K562 (cell line): ENCODE measurements around the gene ALKBH3. TPM values are rescaled to one million over a fixed set of nuclear protein-coding genes. Genes with fewer than 3 reads are reported as not detected.

Source experiments
- ARID1B ChIP-seq: fragments of 450-650 bp; IDR thresholded peaks from 2 replicates; pipeline ENCODE4 v1.6.1; 2016; ENCODE audit warnings: antibody characterized with exemption, mild to moderate bottlenecking, inconsistent platforms
- CAMTA2 ChIP-seq: fragments of 250-450 bp; sonication (Bioruptor Pico); conservative IDR thresholded peaks from 2 replicates; pipeline ENCODE4 v1.5.1; 2022
- CGGBP1 ChIP-seq: fragments of 250-450 bp; sonication (Bioruptor Pico); IDR thresholded peaks from 2 replicates; pipeline ENCODE4 v1.9.0; 2021; ENCODE audit warnings: mild to moderate bottlenecking
- E2F8 ChIP-seq: fragments of 450-650 bp; IDR thresholded peaks from 2 replicates; pipeline ENCODE4 v1.7.1; 2018; ENCODE audit warnings: mild to moderate bottlenecking, low read depth; ENCODE audit not compliant: partially characterized antibody
- ESRRB ChIP-seq: fragments of 250-450 bp; sonication (Bioruptor Pico); IDR thresholded peaks from 2 replicates; pipeline ENCODE4 v1.5.0; 2020; ENCODE audit warnings: mild to moderate bottlenecking, moderate library complexity, borderline replicate concordance
- ETV6 ChIP-seq, 3 experiments: fragments of 150-350 bp in 1 of 3; sonication (generic) in 1 of 3; formaldehyde crosslinking in 1 of 3; IDR thresholded peaks; 2 replicates each; pipeline versions ENCODE4 v1.6.1 to v1.8.0; 2014 to 2022; ENCODE audit warnings: borderline replicate concordance in 2 of 3, low read depth in 2 of 3, antibody characterized with exemption in 1 of 3, low read length in 1 of 3, mild to moderate bottlenecking in 1 of 3, missing genetic modification reagents in 1 of 3
- MCM3 ChIP-seq: fragments of 450-650 bp; IDR thresholded peaks from 2 replicates; pipeline ENCODE4 v1.6.1; 2016
- NCOA1 ChIP-seq: fragments of 450-650 bp; IDR thresholded peaks from 2 replicates; pipeline ENCODE4 v1.6.1; 2016; ENCODE audit warnings: low read depth
- PHB ChIP-seq: fragments of 250-450 bp; sonication (Bioruptor Pico); IDR thresholded peaks from 2 replicates; pipeline ENCODE4 v1.5.0; 2021
- RCOR1 ChIP-seq, 2 experiments: IDR thresholded peaks; 2 replicates each; pipeline ENCODE4 v1.6.1; 2012; ENCODE audit warnings: low read depth in 2 of 2, low read length in 2 of 2, borderline replicate concordance in 1 of 2, improper control_type of control experiment in 1 of 2
- SAFB ChIP-seq: fragments of 200-400 bp; formaldehyde crosslinking; IDR thresholded peaks from 2 replicates; pipeline ENCODE4 v1.6.1; 2017; ENCODE audit warnings: low read depth, low read length, borderline replicate concordance
- TSC22D4 ChIP-seq: fragments of 450-650 bp; IDR thresholded peaks from 2 replicates; pipeline ENCODE4 v1.6.1; 2016; ENCODE audit warnings: missing genetic modification characterization, missing biosample characterization, control low read depth
- ZNF174 ChIP-seq: fragments of 250-450 bp; sonication (Bioruptor Pico); IDR thresholded peaks from 2 replicates; pipeline ENCODE4 v1.4.0; 2020; ENCODE audit warnings: mild to moderate bottlenecking
- ZNF395 ChIP-seq: fragments of 200-800 bp; sonication (Bioruptor generic); IDR thresholded peaks from 2 replicates; pipeline ENCODE4 v1.6.1; 2017; ENCODE audit warnings: missing genetic modification characterization, missing compliant biosample characterization
- ZNF586 ChIP-seq: fragments of 450-650 bp; formaldehyde crosslinking; conservative IDR thresholded peaks from 2 replicates; pipeline ENCODE4 v1.4.0; 2020; ENCODE audit warnings: mild to moderate bottlenecking, moderate library complexity
- ZNF655 ChIP-seq: fragments of 250-450 bp; sonication (Bioruptor Pico); IDR thresholded peaks from 2 replicates; pipeline ENCODE4 v1.5.0; 2021
- ZNF766 ChIP-seq: fragments of 200-800 bp; sonication (Bioruptor generic); conservative IDR thresholded peaks from 2 replicates; pipeline ENCODE4 v1.6.1; 2016; ENCODE audit warnings: missing genetic modification characterization, missing compliant biosample characterization
- polyA plus RNA-seq, 8 experiments: library from polyadenylated mRNA; depleted of rRNA in 4 of 8; stranded (reverse) in 5 of 8; unstranded in 3 of 8; fragments of >200 nt; fragmentation: Nextera tagmentation in 2 of 8; fragmentation: Illumina TruSeq in 1 of 8; extraction: Ambion mirVana in 2 of 8; extraction: Trizol in 1 of 8; gene quantifications; 2 replicates each; pipeline versions ENCODE4 v1.2.1 to v1.2.3, GENCODE V29; 2011 to 2014; ENCODE audit warnings: inconsistent platforms in 1 of 8, missing spikeins in 1 of 8
- total RNA-seq, 7 experiments: library from RNA; depleted of rRNA in 6 of 7; stranded (reverse); fragments of >200 nt in 6 of 7; fragmentation: Illumina TruSeq in 2 of 7; extraction: Trizol in 2 of 7; gene quantifications; 2 replicates each; pipeline versions ENCODE4 v1.2.1 to v1.2.3, GENCODE V29; 2011 to 2021; ENCODE audit warnings: low replicate concordance in 1 of 7

The ALKBH3 gene
- total and polyA plus RNA-seq, 9 of the 15 experiments (the other 6 are each of a cell fraction or from before 2014, with no cell fraction given): 16.0 to 49.9 (median 36.5) TPM

- TF ChIP-seq ZNF655 (CRISPR knock-in tag) (no peak), ARID1B (peak; percentile 98), ZNF766 (CRISPR knock-in tag) (peak; percentile 95), ZNF586 (CRISPR knock-in tag) (peak; percentile 83; the same call in 1 of the 2 replicates), E2F8 (peak; percentile 36), ETV6 (IDR thresholded peaks at IDR 0.05; ENCODE audit: borderline replicate concordance in 1 of 2, low read depth in 2 of 2, low read length in 1 of 2) (no peak), ETV6 (CRISPR knock-in tag; IDR thresholded peaks at IDR 0.05; ENCODE audit: borderline replicate concordance) (no peak), CAMTA2 (CRISPR knock-in tag) (no peak), RCOR1 (IDR thresholded peaks at IDR 0.05; ENCODE audit: borderline replicate concordance in 1 of 2, low read depth in 2 of 2, low read length in 2 of 2) (peak in 1 of 2 experiments; percentile 33; a peak in 1 of 4 replicates), MCM3 (no peak), PHB (CRISPR knock-in tag) (no peak), CGGBP1 (CRISPR knock-in tag) (no peak), NCOA1 (peak; percentile 73; the same call in 1 of the 2 replicates), TSC22D4 (tag) (peak; percentile 72; the same call in 1 of the 2 replicates), ESRRB (no peak), ZNF174 (CRISPR knock-in tag) (no peak), ZNF395 (CRISPR knock-in tag) (peak; percentile 99), SAFB (no peak)
Measured at GRCh38 chr11:43952401-43953342, 72.0 kb downstream of the ALKBH3 start (continued).
